ENCODE results near the gene CLMN. TPM values are rescaled to one million over a fixed set of nuclear protein-coding genes. Genes with fewer than 3 reads are reported as not detected.

The CLMN gene
- total RNA-seq, 1 experiment from 2014 or later = 33.4 TPM

GRCh38 chr14:95332641-95333040 is 12.9 kb upstream of the CLMN start:
- no peak overlapping the region for H3K4me2 ChIP-seq (ENCODE audit: low read length)
- no peak for TF ChIP-seq RAD21 (IDR thresholded peaks at IDR 0.05; ENCODE audit: low read depth)
- no peak for TF ChIP-seq SIN3A (IDR thresholded peaks at IDR 0.05; ENCODE audit: low read depth)
- TF ChIP-seq EGR1 (IDR thresholded peaks at IDR 0.05; ENCODE audit: low read depth) = no peak
- TF ChIP-seq POLR2A (IDR thresholded peaks at IDR 0.05; ENCODE audit: borderline replicate concordance, extremely low read depth, insufficient read depth, insufficient read length) = no peak
- TF ChIP-seq ZFX (IDR thresholded peaks at IDR 0.05) = no peak
- TF ChIP-seq CBX3 (IDR thresholded peaks at IDR 0.05; ENCODE audit: low read depth) = no peak
- TF ChIP-seq POLR2AphosphoS5 (IDR thresholded peaks at IDR 0.05; ENCODE audit: low read depth, low read length) = no peak
- TF ChIP-seq ELF1 (IDR thresholded peaks at IDR 0.05; ENCODE audit: borderline replicate concordance, low read depth) = no peak
- TF ChIP-seq ZBTB33 (IDR thresholded peaks at IDR 0.05; ENCODE audit: extremely low read depth, insufficient replicate concordance, low read length) = no peak
- TF ChIP-seq JUND (IDR thresholded peaks at IDR 0.05) = no peak
- no peak for TF ChIP-seq ZNF274 (IDR thresholded peaks at IDR 0.05; ENCODE audit: low read depth, low read length)
- no peak for TF ChIP-seq SP1 (IDR thresholded peaks at IDR 0.05; ENCODE audit: low read depth)
- no peak for TF ChIP-seq MAX (IDR thresholded peaks at IDR 0.05)
- no peak for TF ChIP-seq SRF (IDR thresholded peaks at IDR 0.05; ENCODE audit: low read depth)
- no peak for TF ChIP-seq CEBPB (IDR thresholded peaks at IDR 0.05; ENCODE audit: low read depth)
- ATAC-seq (no peak), DNase-seq (ENCODE audit: low read depth, low spot score) (no peak)
- H3K4me3 ChIP-seq (replicated peaks in 1 of 2; ENCODE audit: low read depth in 1 of 2, low read length in 2 of 2) = no peak overlapping the region
- BruUV-seq (replicated peaks) = no TSS peak
- H3K36me3 ChIP-seq (ENCODE audit: control insufficient read depth in 1 of 2, insufficient read depth in 2 of 2, low read length in 2 of 2) = no peaks in the 10 kb centered on the region
- no peaks in the 10 kb centered on the region for H3K9me2 ChIP-seq (ENCODE audit: insufficient read depth)
- H3K27ac ChIP-seq (ENCODE audit: low read depth, low read length) = no peak overlapping the region
- intact Hi-C loops (cut with micrococcal nuclease) = no loop called here
- ChIA-PET CTCF (no interaction called here), RAD21 (ENCODE audit: low non-redundant PET in 1 of 2, low total read pairs in 2 of 2, uncharacterized antibody in 2 of 2, unreplicated experiment in 2 of 2) (interaction anchor here in 1 of 2 experiments (0.6 kb wide), 1 partner anchor 120 kb away, joined by 3 read pairs; no protein-coding TSS in a partner anchor), POLR2A (no interaction called here)
- H3K79me2 ChIP-seq (ENCODE audit: insufficient read depth, low read length) = no peaks in the 10 kb centered on the region
- H3K27me3 ChIP-seq (ENCODE audit: insufficient read depth, low read length) = no peaks in the 10 kb centered on the region
- H3K9ac ChIP-seq (ENCODE audit: low read length) = no peak overlapping the region
- H3K4me1 ChIP-seq (ENCODE audit: control insufficient read depth in 1 of 2, insufficient read depth in 2 of 2, low read length in 2 of 2) = no peaks in the 10 kb centered on the region
- H2AFZ ChIP-seq (ENCODE audit: low read depth, low read length, poor library complexity, severe bottlenecking) = no peak overlapping the region
- H3K9me3 ChIP-seq (ENCODE audit: control insufficient read depth in 1 of 2, insufficient read depth in 1 of 2, low read depth in 1 of 2, low read length in 2 of 2) = no peaks in the 10 kb centered on the region
- no peaks in the 10 kb centered on the region for H4K20me1 ChIP-seq (ENCODE audit: insufficient read depth)
